SK-N-SH treated with all-trans-retinoic acid at 6 μM for 48 hours (cell line): ENCODE results near the gene IGFBP1.

Source experiments
- ATAC-seq: fragments of 200-7000 bp; cut with Tn5 transposase; 3 replicates; pipeline ENCODE4 v1.9.1; 2020; ENCODE audit warnings: mild to moderate bottlenecking, moderate library complexity
- ARNTL ChIP-seq: fragments of 450-650 bp; formaldehyde crosslinking; IDR thresholded peaks from 2 replicates; pipeline ENCODE4 v1.5.0; 2020; ENCODE audit warnings: low read depth, mild to moderate bottlenecking, moderate library complexity, borderline replicate concordance
- BACH2 ChIP-seq: fragments of 250-450 bp; sonication (Bioruptor Pico); IDR thresholded peaks from 2 replicates; pipeline ENCODE4 v1.9.0; 2021; ENCODE audit warnings: mild to moderate bottlenecking, borderline replicate concordance
- CREB5 ChIP-seq: fragments of 250-450 bp; sonication (Bioruptor Pico); IDR thresholded peaks from 2 replicates; pipeline ENCODE4 v1.5.1; 2020; ENCODE audit warnings: low read depth, mild to moderate bottlenecking, moderate library complexity
- CSDC2 ChIP-seq: fragments of 250-450 bp; sonication (Bioruptor Pico); IDR thresholded peaks from 2 replicates; pipeline ENCODE4 v1.5.0; 2020; ENCODE audit warnings: mild to moderate bottlenecking, moderate library complexity
- CSRNP3 ChIP-seq: fragments of 250-450 bp; sonication (Bioruptor Pico); IDR thresholded peaks from 2 replicates; pipeline ENCODE4 v1.5.1; 2021; ENCODE audit warnings: mild to moderate bottlenecking, moderate library complexity
- ESRRG ChIP-seq: fragments of 250-450 bp; sonication (Bioruptor Pico); IDR thresholded peaks from 2 replicates; pipeline ENCODE4 v1.6.1; 2021; ENCODE audit warnings: mild to moderate bottlenecking
- GLIS3 ChIP-seq: fragments of 250-450 bp; sonication (Bioruptor Pico); IDR thresholded peaks from 2 replicates; pipeline ENCODE4 v1.5.0; 2020; ENCODE audit warnings: mild to moderate bottlenecking, moderate library complexity
- ISL1 ChIP-seq: fragments of 250-450 bp; sonication (Bioruptor Pico); IDR thresholded peaks from 2 replicates; pipeline ENCODE4 v2.1.2; 2022; ENCODE audit warnings: mild to moderate bottlenecking, moderate library complexity
- OSR1 ChIP-seq: fragments of 250-450 bp; sonication (Bioruptor Pico); IDR thresholded peaks from 2 replicates; pipeline ENCODE4 v1.8.0; 2022; ENCODE audit warnings: moderate library complexity, mild to moderate bottlenecking, inconsistent platforms
- PATZ1 ChIP-seq: fragments of 250-450 bp; sonication (Bioruptor Pico); IDR thresholded peaks from 2 replicates; pipeline ENCODE4 v1.8.0; 2020; ENCODE audit warnings: mild to moderate bottlenecking, moderate library complexity, borderline replicate concordance
- POU6F1 ChIP-seq: fragments of 250-450 bp; sonication (Bioruptor Pico); IDR thresholded peaks from 2 replicates; pipeline ENCODE4 v1.8.0; 2021; ENCODE audit warnings: low read depth, mild to moderate bottlenecking, moderate library complexity, borderline replicate concordance
- PPARA ChIP-seq: fragments of 250-450 bp; sonication (Bioruptor Pico); IDR thresholded peaks from 2 replicates; pipeline ENCODE4 v1.5.0; 2020; ENCODE audit warnings: mild to moderate bottlenecking, borderline replicate concordance
- RARB ChIP-seq: fragments of 250-450 bp; sonication (Bioruptor Pico); IDR thresholded peaks from 2 replicates; pipeline ENCODE4 v1.8.0; 2021; ENCODE audit warnings: mild to moderate bottlenecking, moderate library complexity
- SNAI2 ChIP-seq: fragments of 250-450 bp; sonication (Bioruptor Pico); IDR thresholded peaks from 2 replicates; pipeline ENCODE4 v1.5.0; 2020; ENCODE audit warnings: mild to moderate bottlenecking, moderate library complexity
- TCF4 ChIP-seq: fragments of 250-450 bp; sonication (Bioruptor Pico); IDR thresholded peaks from 2 replicates; pipeline ENCODE4 v1.8.0; 2021; ENCODE audit warnings: mild to moderate bottlenecking, moderate library complexity, borderline replicate concordance
- TSHZ2 ChIP-seq: fragments of 250-450 bp; sonication (Bioruptor Pico); IDR thresholded peaks from 2 replicates; pipeline ENCODE4 v1.5.0; 2020; ENCODE audit warnings: mild to moderate bottlenecking, moderate library complexity
- ZC3H10 ChIP-seq: fragments of 250-450 bp; sonication (Bioruptor Pico); IDR thresholded peaks from 2 replicates; pipeline ENCODE4 v1.5.1; 2021; ENCODE audit warnings: mild to moderate bottlenecking, moderate library complexity
- ZFP30 ChIP-seq: fragments of 450-650 bp; formaldehyde crosslinking; IDR thresholded peaks from 2 replicates; pipeline ENCODE4 v1.5.0; 2022; ENCODE audit warnings: mild to moderate bottlenecking, moderate library complexity
- ZNF565 ChIP-seq: fragments of 450-650 bp; formaldehyde crosslinking; conservative IDR thresholded peaks from 2 replicates; pipeline ENCODE4 v1.5.0; 2020; ENCODE audit warnings: low read depth, mild to moderate bottlenecking, moderate library complexity
- ZNF70 ChIP-seq: fragments of 450-650 bp; formaldehyde crosslinking; IDR thresholded peaks from 2 replicates; pipeline ENCODE4 v1.5.0; 2020; ENCODE audit warnings: mild to moderate bottlenecking, moderate library complexity
- ZNF8 ChIP-seq: fragments of 450-650 bp; formaldehyde crosslinking; IDR thresholded peaks from 2 replicates; pipeline ENCODE4 v1.5.0; 2020; ENCODE audit warnings: mild to moderate bottlenecking, moderate library complexity

IGFBP1 gene

GRCh38 chr7:45890125-45890901 lies 2.0 kb downstream of the IGFBP1 start:
- no peak for TF ChIP-seq TCF4
- TF ChIP-seq ESRRG (CRISPR knock-in tag), result no peak
- no peak for TF ChIP-seq GLIS3
- TF ChIP-seq, all 23 proteins: peak for 0
- ATAC-seq, result no peak

- no peak for TF ChIP-seq RARB (CRISPR knock-in tag)
- no peak for TF ChIP-seq TCF4
- no peak for TF ChIP-seq ZFP30 (CRISPR knock-in tag)
- no peak for TF ChIP-seq GLIS3
- no peak for TF ChIP-seq ZC3H10 (CRISPR knock-in tag)
- TF ChIP-seq PPARA (CRISPR knock-in tag), result no peak
- no peak for TF ChIP-seq SNAI2 (CRISPR knock-in tag)
- no peak for TF ChIP-seq ESRRG (CRISPR knock-in tag)
- TF ChIP-seq BACH2, result no peak
- no peak for TF ChIP-seq ARNTL (CRISPR knock-in tag)
- peak; percentile 48 for ATAC-seq
Measured at GRCh38 chr7:45890902-45891461, 2.7 kb downstream of the IGFBP1 start.

GRCh38 chr7:45891462-45892402 lies 3.4 kb downstream of the IGFBP1 start:
- no peak for ATAC-seq
- TF ChIP-seq ARNTL (CRISPR knock-in tag) (no peak), CREB5 (CRISPR knock-in tag) (no peak), CSRNP3 (CRISPR knock-in tag) (no peak), PPARA (CRISPR knock-in tag) (no peak), OSR1 (no peak), ZNF565 (CRISPR knock-in tag) (no peak), ZNF70 (CRISPR knock-in tag) (no peak), ISL1 (CRISPR knock-in tag) (no peak), TSHZ2 (CRISPR knock-in tag) (no peak), CSDC2 (no peak), POU6F1 (CRISPR knock-in tag) (no peak), ESRRG (CRISPR knock-in tag) (no peak), PATZ1 (CRISPR knock-in tag) (no peak), TCF4 (no peak), ZC3H10 (CRISPR knock-in tag) (no peak), ZNF8 (CRISPR knock-in tag) (no peak)
